HG03108 (cell line): ENCODE results near the gene EIF3CL.
"Not testable (repeated sequence)": the region's sequence is repeated elsewhere in the genome, so short reads cannot be mapped to it uniquely, and the experiment has no call there.

Experiments
- ATAC-seq: cut with Tn5 transposase; IDR thresholded peaks from one replicate; pipeline ENCODE4 v1.9.1; 2021; ENCODE audit warnings: moderate library complexity; ENCODE audit not compliant: unreplicated experiment

EIF3CL gene

DNA sequence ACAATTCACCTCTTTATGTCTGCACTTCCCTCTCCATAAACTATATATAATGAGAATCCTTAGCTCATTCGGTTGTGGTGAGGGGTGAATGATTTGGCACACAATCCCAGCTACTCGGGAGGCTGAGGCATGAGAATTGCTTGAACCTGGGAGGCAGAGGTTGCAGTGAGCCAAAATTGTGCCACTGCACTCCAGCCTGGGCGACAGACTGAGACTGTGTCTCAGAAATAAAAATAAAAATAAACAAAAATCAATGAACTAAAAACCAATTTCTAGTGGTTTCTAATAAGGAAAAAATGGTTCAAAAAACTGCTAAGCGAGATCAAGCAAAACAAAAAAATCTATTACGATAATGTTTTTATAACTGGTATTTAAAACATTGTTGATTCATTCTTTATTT is 40.2 kb downstream of the EIF3CL start, which contains the start of gene NPIPB6:
NPIPB6 (minus strand) TSS at position 101 of the 400 bp plus-strand sequence. CDS start 686 bp downstream, outside the sequence.
- ATAC-seq = not testable (repeated sequence)

DNA sequence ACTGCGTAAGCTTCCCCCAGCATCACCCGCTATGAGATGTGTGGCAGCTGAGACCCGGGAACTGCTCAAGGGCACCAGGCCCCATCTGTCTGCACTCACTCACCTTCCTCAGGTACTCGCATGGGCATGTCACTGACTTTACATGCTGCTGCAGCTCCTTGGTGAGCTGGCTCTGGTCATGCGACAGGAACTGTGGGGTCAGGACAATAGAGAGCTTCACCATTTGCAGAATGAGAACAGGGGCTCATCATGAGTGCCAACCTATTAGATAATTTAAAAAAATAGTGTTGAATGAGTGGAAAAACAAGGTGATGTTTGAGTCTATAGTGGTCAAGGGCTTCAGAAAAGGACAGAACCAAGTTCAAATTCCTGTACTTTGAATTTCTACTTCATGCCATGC is 41.0 kb downstream of the EIF3CL start:
- ATAC-seq = not testable (repeated sequence)

DNA sequence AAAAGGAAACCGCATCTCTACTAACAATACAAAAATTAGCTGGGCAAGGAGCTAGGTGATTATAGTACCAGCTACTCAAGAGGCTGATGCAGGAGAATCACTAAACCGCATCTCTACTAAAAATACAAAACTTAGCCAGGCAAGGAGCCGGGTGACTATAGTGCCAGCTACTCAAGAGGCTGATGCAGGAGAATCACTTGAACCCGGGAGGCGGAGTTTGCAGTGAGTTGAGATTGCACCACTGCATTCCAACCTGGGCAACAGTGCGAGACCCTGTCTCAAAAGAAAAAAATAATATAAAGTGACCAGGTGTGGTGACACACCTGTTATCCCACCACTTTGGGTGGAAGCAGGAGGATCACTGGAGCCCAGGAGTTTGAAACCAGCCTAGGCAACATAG is 65.4 kb downstream of the EIF3CL start:
- not testable (repeated sequence) for ATAC-seq

DNA sequence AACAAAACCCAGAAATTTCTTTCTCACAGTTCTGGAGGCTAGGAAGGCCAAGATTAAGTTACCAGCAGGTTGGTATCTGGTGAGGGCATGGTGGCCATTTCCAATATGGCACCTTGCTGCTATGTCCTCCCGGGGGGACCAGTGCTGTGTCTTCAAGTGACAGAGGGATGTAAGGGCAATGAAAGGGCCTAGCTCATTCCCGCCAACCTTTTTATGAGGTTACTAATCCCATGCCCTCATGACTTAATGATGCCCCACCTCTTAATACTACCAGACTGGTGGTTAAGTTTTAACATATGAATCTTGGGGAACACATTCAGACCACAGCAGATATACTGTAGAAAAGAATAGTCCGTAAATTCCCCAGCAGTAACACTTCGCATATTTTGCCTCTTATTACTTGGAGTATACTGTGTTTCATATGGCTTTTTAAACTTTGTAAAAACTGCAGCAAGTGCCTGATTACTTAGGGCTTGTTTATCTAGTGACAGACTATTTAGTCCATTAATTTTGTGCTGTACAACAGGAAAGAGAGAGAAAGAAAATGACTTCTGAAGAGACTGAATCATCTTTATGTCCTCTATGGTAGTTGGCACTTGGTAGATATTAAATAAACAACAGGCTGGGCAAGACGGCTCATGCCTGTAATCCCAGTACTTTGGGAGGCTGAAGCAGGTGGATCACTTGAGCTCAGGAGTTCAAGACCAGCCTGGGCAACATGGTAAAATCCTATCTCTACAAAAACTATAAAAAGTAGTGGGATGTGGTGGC is 66.5 kb downstream of the EIF3CL start:
- not testable (repeated sequence) for ATAC-seq

DNA sequence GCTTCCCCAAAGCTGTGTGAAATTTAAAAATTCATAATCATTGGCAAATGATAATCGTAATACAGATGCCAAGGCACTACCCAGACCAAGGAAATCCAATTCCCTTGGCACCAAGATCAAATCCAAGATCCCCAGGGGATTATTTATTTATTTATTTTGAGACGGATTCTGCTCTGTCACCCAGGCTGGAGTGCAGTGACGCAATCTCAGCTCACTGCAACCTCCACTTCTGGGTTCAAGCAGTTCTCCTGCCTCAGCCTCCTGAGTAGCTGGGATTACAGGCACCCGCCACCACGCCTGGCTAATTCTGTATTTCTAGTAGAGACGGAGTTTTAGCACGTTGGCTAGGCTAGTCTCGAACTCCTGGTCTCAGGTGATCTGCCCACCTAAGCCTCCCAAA is 68.0 kb downstream of the EIF3CL start:
- not testable (repeated sequence) for ATAC-seq

DNA sequence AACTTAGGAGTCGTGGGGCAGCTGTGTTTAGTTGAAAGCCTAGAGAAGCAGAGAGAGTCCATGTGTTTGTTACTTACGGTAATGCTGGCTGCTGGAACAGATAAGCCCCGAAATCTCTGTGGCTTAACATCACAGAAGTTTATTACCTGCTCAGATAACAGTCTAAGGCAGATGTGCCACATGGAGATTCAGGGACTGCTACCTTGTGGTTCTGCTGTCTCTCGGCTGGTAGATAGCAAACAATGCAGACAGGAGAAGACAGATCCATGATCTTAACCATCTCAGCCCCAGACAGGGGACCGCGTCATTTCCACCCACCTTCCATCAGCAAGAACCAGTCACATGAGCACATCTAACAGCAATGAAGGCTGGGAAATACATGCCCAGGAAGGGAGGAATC is 71.0 kb downstream of the EIF3CL start:
- ATAC-seq = not testable (repeated sequence)

DNA sequence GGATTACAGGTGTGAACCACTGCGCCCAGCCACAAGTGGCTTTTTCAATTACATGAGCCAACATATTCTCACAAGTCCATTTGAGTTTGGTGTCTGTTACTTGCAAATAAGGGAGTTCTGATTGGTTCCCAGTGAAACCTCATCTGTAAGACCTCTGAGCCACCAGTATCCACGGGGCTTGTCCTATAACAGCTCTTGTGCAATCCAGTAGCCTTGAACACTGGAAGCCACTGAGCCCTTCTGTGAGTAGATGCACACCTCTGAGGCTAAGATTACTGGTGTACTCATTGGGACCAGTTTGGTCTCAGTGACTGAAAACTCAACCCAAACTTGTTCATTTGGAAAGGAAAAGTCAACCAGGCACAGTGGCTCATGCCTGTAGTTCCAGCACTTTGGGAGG is 72.7 kb downstream of the EIF3CL start:
- ATAC-seq = not testable (repeated sequence)

DNA sequence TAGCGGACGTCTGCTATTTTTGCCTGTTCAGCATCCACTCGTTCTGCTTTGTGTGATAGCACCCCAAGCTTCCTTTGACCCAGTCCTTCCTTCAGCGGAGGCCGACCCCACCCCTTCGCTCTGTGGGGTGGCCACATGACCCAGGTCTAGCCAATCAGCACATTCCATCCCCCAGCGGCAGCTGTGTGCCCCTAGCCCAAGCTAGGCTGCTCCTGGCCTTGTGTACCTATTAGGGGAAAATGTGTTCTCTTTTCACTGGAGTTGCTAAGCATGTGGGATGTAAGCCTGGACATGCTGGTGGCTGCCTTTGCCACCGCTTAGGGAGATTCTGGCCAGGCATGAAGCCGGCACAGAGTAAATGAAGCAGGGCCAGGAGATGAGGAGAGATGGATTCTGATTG is 73.4 kb downstream of the EIF3CL start:
- not testable (repeated sequence) for ATAC-seq
